Adrenal gland (tissue), 12 donors: ENCODE data around the gene OR5D16. TPM values are rescaled to one million over a fixed set of nuclear protein-coding genes. Genes with fewer than 3 reads are reported as not detected.
"Not testable (repeated sequence)": the region's sequence is repeated elsewhere in the genome, so short reads cannot be mapped to it uniquely, and the experiment has no call there.

Experiments used
- DNase-seq, 7 donors: peaks; one replicate each; pipeline ENCODE4 v3.0.0-alpha.2; 2019 to 2020
- H3K27ac ChIP-seq, 5 donors: fragments of 200-600 bp; sonication (generic) in 4 of 5; 1 replicate in 3 of 5; 2 replicates in 2 of 5; pipeline versions ENCODE4 v1.5.1 to v1.8.0; 2016 to 2020; ENCODE audit warnings: mild to moderate bottlenecking in 1 of 5
- H3K27me3 ChIP-seq: fragments of 200-600 bp; 2 replicates; pipeline ENCODE4 v1.8.0; 2021
- H3K36me3 ChIP-seq, 2 donors: fragments of 200-600 bp; replicated peaks in 1 of 2; 1 replicate in 1 of 2; 2 replicates in 1 of 2; pipeline versions ENCODE4 v1.5.1 to v1.8.0; 2018 to 2022
- H3K4me1 ChIP-seq, 2 donors: fragments of 200-600 bp; replicated peaks in 1 of 2; 1 replicate in 1 of 2; 2 replicates in 1 of 2; pipeline versions ENCODE4 v1.5.1 to v1.8.0; 2018 to 2021
- H3K4me3 ChIP-seq, 4 donors: fragments of 200-600 bp; sonication (generic) in 3 of 4; one replicate each; pipeline ENCODE4 v1.5.1; 2016 to 2018
- H3K9me3 ChIP-seq, 3 donors: fragments of 200-600 bp; sonication (generic) in 1 of 3; replicated peaks in 1 of 3; 1 replicate in 2 of 3; 2 replicates in 1 of 3; pipeline versions ENCODE4 v1.5.1 to v1.8.0; 2016 to 2021
- POLR2A ChIP-seq, 2 donors: fragments of 450-650 bp; IDR thresholded peaks; one replicate each; pipeline ENCODE4 v1.6.1; 2017; ENCODE audit warnings: antibody characterized with exemption in 2 of 2, mild to moderate bottlenecking in 2 of 2, moderate library complexity in 1 of 2
- WGBS, 4 donors: extraction: QIAGEN DNeasy Blood & Tissue Kit in 2 of 4; methylation state at CpG; one replicate each; pipeline versions ENCODE4 v1.1.5 to v1.1.7; 2013 to 2017; 5-methylcytosine and 5-hydroxymethylcytosine counted together
- intact Hi-C, 2 donors: fragments of 100-400 bp; cut with DNase I; formaldehyde crosslinking; loops; one replicate each; pipeline versions ENCODE4 v1.14.1 to v1.15.0; 2022 to 2023
- polyA plus RNA-seq, 3 donors: library from polyadenylated mRNA; stranded (reverse); fragments of 200-250 nt in 2 of 3; fragments of 350-450 nt in 1 of 3; fragmentation: Illumina TruSeq in 1 of 3; extraction: RNeasy Lipid Tissue Mini Kit (QIAGEN cat#74804) in 1 of 3; gene quantifications; one replicate each; pipeline ENCODE4 v1.2.3, GENCODE V29; 2013 to 2014
- total RNA-seq, 9 donors: library from RNA; depleted of rRNA in 4 of 9; stranded (reverse); fragments of >200 nt in 4 of 9; fragments of 120-200 nt in 1 of 9; fragmentation: NEBNext Ultra II Directional in 1 of 9; extraction: Animal tissue kit (Norgen Biotek cat#: 25700) in 1 of 9; gene quantifications; one replicate each; pipeline versions ENCODE4 v1.1.0 to v1.2.4, GENCODE V29; 2013 to 2023
- TF ChIP-seq, protein P1 (sequence below), 6 experiments: fragments of 450-650 bp in 4 of 6; fragments of 200-600 bp in 2 of 6; sonication (generic) in 1 of 6; IDR thresholded peaks; 1 replicate in 5 of 6; 2 replicates in 1 of 6; pipeline versions ENCODE4 v1.5.1 to v1.8.0; 2016 to 2021; ENCODE audit warnings: antibody characterized with exemption in 6 of 6, mild to moderate bottlenecking in 2 of 6, moderate library complexity in 1 of 6
- donor health status: healthy with polysubstance abuse.
- donor health status: Bipolar disorder and iron deficiency.
- donor health status: DM: yes; HTN: yes; CAD: no.
- donor health status: DM: no; HTN: no; CAD: no.
- donor health status: DM: no; HTN: no; CAD: no.
- donor health status: DM: yes; HTN: yes; CAD: no.

The OR5D16 gene
- total and polyA plus RNA-seq, 12 donors = not detected

DNA sequence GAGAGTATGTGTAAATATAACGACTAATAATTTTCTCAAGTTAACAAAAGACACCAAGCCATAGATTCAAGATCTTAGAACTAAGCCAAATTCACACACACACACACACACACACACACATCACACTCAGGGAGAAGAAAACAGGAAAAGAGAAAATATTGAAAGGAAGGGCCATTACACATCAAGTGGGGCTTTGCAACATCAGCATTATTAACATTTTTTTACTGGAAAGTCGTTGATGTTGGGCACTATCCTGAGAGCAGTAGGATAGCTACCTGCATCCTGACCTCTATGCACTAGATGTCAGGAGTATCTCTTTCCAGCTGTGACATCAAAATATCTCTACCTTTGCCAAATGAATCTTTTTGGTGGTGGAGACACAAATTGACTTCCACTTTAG lies 8.9 kb downstream of the OR5D16 start:
- H3K27me3 ChIP-seq = no peaks in the 10 kb centered on the region
- H3K36me3 ChIP-seq = no peaks in the 10 kb centered on the region
- intact Hi-C loops = no loop called here
- TF ChIP-seq, protein P1, sequence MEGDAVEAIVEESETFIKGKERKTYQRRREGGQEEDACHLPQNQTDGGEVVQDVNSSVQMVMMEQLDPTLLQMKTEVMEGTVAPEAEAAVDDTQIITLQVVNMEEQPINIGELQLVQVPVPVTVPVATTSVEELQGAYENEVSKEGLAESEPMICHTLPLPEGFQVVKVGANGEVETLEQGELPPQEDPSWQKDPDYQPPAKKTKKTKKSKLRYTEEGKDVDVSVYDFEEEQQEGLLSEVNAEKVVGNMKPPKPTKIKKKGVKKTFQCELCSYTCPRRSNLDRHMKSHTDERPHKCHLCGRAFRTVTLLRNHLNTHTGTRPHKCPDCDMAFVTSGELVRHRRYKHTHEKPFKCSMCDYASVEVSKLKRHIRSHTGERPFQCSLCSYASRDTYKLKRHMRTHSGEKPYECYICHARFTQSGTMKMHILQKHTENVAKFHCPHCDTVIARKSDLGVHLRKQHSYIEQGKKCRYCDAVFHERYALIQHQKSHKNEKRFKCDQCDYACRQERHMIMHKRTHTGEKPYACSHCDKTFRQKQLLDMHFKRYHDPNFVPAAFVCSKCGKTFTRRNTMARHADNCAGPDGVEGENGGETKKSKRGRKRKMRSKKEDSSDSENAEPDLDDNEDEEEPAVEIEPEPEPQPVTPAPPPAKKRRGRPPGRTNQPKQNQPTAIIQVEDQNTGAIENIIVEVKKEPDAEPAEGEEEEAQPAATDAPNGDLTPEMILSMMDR (IDR thresholded peaks at IDR 0.05) = no peak
- no peak for TF ChIP-seq POLR2A (IDR thresholded peaks at IDR 0.05)
- H3K9me3 ChIP-seq = no peaks in the 10 kb centered on the region
- H3K4me3 ChIP-seq = no peak overlapping the region
- H3K27ac ChIP-seq = no peak overlapping the region
- H3K4me1 ChIP-seq = no peaks in the 10 kb centered on the region
- DNase-seq = no peak
- 37 to 45% (median 41%) methylated on average over 2 of the region's 2 CpGs for WGBS, 4 donors

DNA sequence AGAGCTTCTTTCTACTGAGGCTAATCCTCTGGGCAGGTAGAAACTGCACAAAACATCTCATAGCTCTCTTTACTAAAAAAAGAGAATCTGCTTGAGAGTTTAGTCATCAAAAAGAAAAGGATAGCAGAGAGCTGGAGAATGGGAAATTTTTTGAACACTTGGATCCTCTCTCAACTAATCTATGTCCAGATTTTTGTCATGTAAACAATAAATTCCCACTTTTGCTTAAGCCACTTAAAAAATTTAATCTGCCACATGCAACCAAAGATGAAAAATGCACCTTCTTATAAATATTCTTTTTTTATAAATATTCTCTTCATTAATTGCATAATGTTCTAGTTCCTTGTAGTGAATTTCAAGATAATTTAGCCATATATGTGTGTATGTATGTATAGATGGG lies 10.5 kb downstream of the OR5D16 start:
- TF ChIP-seq POLR2A (IDR thresholded peaks at IDR 0.05) = no peak
- TF ChIP-seq, protein P1 (IDR thresholded peaks at IDR 0.05) = no peak
- Histone ChIP-seq H3K27ac (no peak overlapping the region), H3K4me1 (no peaks in the 10 kb centered on the region), H3K9me3 (no peaks in the 10 kb centered on the region), H3K27me3 (no peaks in the 10 kb centered on the region), H3K36me3 (no peaks in the 10 kb centered on the region), H3K4me3 (no peak overlapping the region)
- intact Hi-C loops = no loop called here
- no peak for DNase-seq

DNA sequence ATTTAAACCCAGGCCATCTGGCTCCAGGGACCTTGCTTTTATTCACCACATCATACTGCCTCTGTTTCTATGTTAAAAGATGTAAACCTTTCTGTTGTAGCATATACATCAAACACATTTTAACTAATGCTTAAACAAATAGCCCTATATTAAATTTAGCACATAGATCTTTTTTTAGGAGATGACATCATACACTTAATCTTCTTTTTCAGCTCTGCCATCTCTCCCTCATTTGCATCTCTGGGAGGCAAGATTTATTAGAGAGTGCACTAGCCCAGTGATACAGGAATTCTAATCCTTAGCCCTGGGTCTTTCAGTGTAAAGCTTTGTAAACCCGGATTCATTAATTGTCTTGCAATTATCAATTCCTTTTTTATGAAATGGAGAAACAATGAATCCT lies 13.6 kb downstream of the OR5D16 start:
- Histone ChIP-seq H3K4me1 (no peaks in the 10 kb centered on the region), H3K27ac (no peak overlapping the region), H3K9me3 (no peaks in the 10 kb centered on the region), H3K27me3 (no peaks in the 10 kb centered on the region), H3K4me3 (no peak overlapping the region), H3K36me3 (no peaks in the 10 kb centered on the region)
- DNase-seq = no peak
- WGBS, 4 donors = 66 to 75% (median 67%) methylated on average over 1 of the region's 1 CpG
- intact Hi-C loops = no loop called here
- TF ChIP-seq POLR2A (IDR thresholded peaks at IDR 0.05) = no peak
- TF ChIP-seq, protein P1 (IDR thresholded peaks at IDR 0.05) = no peak

DNA sequence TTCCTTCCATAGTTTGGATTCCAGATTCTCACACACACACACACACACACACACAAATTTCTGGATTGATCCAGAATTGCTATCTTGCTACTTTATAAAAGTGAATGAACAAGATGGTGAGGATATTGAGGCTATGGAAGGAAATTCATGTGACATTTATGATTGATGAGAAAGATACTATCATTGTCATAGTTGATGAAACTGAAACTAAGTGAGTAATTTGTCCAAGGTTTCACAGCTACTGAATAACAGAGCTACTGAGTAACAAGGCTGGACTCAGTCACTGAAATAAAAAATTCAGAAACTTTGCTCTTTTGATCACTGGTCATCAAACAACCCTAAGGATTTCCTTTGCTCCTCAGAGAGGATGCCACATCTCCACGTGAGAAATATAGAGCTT lies 16.2 kb downstream of the OR5D16 start:
- intact Hi-C loops = no loop called here
- Histone ChIP-seq H3K27me3 (no peaks in the 10 kb centered on the region), H3K36me3 (no peaks in the 10 kb centered on the region), H3K9me3 (no peaks in the 10 kb centered on the region), H3K4me3 (no peak overlapping the region), H3K4me1 (no peaks in the 10 kb centered on the region), H3K27ac (no peak overlapping the region)
- WGBS, 4 donors = 11 to 32% (median 17%) methylated on average over 1 of the region's 1 CpG
- DNase-seq = no peak
- no peak for TF ChIP-seq POLR2A (IDR thresholded peaks at IDR 0.05)
- TF ChIP-seq, protein P1 (IDR thresholded peaks at IDR 0.05) = no peak

DNA sequence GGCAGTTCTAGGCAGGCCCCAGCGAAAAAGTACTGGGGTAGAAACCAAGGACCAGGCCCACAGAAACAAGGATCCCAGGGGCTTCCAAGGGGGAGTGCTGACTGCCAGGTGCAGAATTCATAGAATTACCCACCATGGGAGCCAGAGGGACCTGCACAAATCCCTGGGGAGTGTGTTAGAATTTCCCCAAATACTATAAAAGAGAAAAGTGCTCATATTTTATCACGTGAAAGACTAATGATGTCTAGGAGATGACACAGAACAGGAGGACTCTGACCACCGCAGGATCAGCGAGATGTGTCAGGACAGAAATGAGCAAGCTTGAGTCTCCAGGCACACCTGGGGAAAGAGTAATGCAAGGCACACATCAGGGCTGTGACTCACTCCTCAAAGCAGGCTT lies 28.8 kb downstream of the OR5D16 start:
- H3K4me1 ChIP-seq, H3K4me3 ChIP-seq, H3K27ac ChIP-seq, H3K9me3 ChIP-seq, H3K27me3 ChIP-seq, intact Hi-C loops, H3K36me3 ChIP-seq, DNase-seq: not testable (repeated sequence)
- 70 to 85% (median 77%) methylated on average over 4 of the region's 4 CpGs for WGBS, 4 donors

DNA sequence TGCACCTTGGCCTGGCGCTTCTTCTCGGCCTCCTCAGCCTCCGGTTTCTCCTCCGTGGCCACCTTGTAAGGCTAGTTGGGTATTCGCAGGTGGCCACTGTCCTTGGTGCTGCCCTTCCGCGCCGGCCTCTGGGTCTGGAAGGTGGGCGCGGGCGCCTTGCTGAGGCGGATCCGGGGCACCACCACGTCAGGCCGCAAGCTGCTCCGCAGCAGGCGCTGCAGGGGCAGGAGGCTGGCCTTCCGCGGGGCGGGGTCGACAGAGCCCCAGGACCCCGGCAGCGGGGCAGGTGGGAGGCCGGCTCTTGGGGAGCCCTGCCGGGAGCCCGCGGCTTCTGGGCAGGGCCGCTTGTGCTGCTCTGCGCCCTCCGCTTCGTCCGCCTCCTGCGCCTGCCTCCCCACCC lies 34.2 kb downstream of the OR5D16 start:
- H3K36me3 ChIP-seq, H3K27me3 ChIP-seq, H3K9me3 ChIP-seq, intact Hi-C loops, H3K4me1 ChIP-seq, H3K27ac ChIP-seq, H3K4me3 ChIP-seq, DNase-seq: not testable (repeated sequence)
- WGBS, 4 donors = 9 to 52% (median 15%) methylated on average over 13 to 33 of the region's 33 CpGs

DNA sequence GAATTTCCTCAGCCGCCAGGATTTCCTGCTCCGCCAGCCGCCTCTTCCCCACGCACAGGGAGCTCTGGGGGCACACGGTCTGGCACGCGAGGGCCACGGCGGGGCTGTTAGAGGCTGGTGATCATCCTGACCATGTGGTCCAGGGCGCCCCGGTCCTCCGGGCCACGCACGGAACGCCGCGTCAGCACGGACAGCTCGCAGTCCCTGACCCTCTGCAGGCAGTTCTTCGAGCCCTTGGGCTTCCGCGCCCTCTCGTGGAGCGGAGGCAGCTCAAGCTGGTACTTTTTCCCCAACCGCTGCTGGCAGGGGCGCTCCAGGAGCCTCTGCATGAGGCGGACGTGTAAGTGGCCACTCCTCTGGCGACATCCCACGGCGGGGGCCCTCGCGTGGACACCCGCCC lies 34.6 kb downstream of the OR5D16 start:
- H3K27ac ChIP-seq, H3K27me3 ChIP-seq, H3K9me3 ChIP-seq, H3K4me1 ChIP-seq, intact Hi-C loops, H3K36me3 ChIP-seq, H3K4me3 ChIP-seq: not testable (repeated sequence)
- WGBS, 4 donors = 15 to 24% (median 20%) methylated on average over 20 to 34 of the region's 34 CpGs; no CpG with 5 or more reads in 1 of the 4 donors
- DNase-seq = peak in 1 of 7 donors; percentile 63

DNA sequence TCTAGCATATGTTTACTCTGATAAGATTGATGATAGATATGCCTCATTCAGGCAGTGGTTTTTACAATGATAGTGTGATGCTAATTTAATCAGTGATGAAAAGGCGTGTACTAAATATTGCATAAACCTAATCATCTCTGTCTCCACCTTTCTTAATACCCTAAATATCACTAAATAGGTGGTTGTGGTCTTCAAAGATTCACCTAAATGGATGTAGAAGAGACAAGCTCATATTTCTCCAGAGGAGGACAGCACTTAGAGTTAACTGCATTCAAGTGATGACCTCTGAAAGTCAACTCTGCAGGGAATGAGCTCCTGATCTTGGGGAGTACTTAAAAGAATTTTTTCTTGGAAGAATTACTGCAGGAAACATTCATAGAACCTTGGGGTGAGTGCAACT lies 44.4 kb downstream of the OR5D16 start, which contains the start of gene TRIM51:
TRIM51 (plus strand) TSS at position 301 of the 400 bp plus-strand sequence. CDS start 2,132 bp downstream, outside the sequence.
- H3K4me3 ChIP-seq, DNase-seq, H3K27ac ChIP-seq, H3K27me3 ChIP-seq, H3K36me3 ChIP-seq, intact Hi-C loops, H3K9me3 ChIP-seq, H3K4me1 ChIP-seq: not testable (repeated sequence)
- 42 to 71% (median 47%) methylated on average over 1 of the region's 1 CpG for WGBS, 4 donors
